HepG2 (cell line): ENCODE measurements around the gene ATRAID. TPM values are rescaled to one million over a fixed set of nuclear protein-coding genes. Genes with fewer than 3 reads are reported as not detected.

ENCODE experiments used
- ARNT ChIP-seq: fragments of 450-650 bp; IDR thresholded peaks from 2 replicates; pipeline ENCODE4 v1.6.1; 2017
- CBFB ChIP-seq: sonication (generic); formaldehyde crosslinking; IDR thresholded peaks from 2 replicates; pipeline ENCODE4 v1.4.0; 2020; ENCODE audit warnings: missing genetic modification reagents
- DBP ChIP-seq: sonication (generic); formaldehyde crosslinking; IDR thresholded peaks from 2 replicates; pipeline ENCODE4 v1.4.0; 2020; ENCODE audit warnings: missing genetic modification reagents; ENCODE audit errors: not compliant biosample characterization
- DPF2 ChIP-seq: sonication (generic); formaldehyde crosslinking; IDR thresholded peaks from 2 replicates; pipeline ENCODE4 v1.4.0; 2020; ENCODE audit warnings: mild to moderate bottlenecking, low read depth, missing genetic modification reagents, borderline replicate concordance
- EHMT2 ChIP-seq: fragments of 200-600 bp; sonication (generic); IDR thresholded peaks from 2 replicates; pipeline ENCODE4 v1.7.0; 2017; ENCODE audit warnings: antibody characterized with exemption, low read depth, low read length, borderline replicate concordance
- ELF3 ChIP-seq: IDR thresholded peaks from 2 replicates; pipeline ENCODE4 v1.6.1; 2016; ENCODE audit warnings: missing genetic modification reagents, missing compliant biosample characterization
- FIP1L1 ChIP-seq: fragments of 200-400 bp; formaldehyde crosslinking; IDR thresholded peaks from 2 replicates; pipeline ENCODE4 v1.6.1; 2018; ENCODE audit warnings: low read depth, mild to moderate bottlenecking, low read length, moderate library complexity, borderline replicate concordance; ENCODE audit not compliant: insufficient read depth
- LBX2 ChIP-seq: sonication (generic); formaldehyde crosslinking; IDR thresholded peaks from 2 replicates; pipeline ENCODE4 v1.5.0; 2020; ENCODE audit warnings: missing genetic modification reagents, mild to moderate bottlenecking, borderline replicate concordance
- MIXL1 ChIP-seq: IDR thresholded peaks from 2 replicates; pipeline ENCODE4 v1.6.1; 2016
- MXD1 ChIP-seq: sonication (generic); formaldehyde crosslinking; IDR thresholded peaks from 2 replicates; pipeline ENCODE4 v1.4.0; 2020; ENCODE audit warnings: mild to moderate bottlenecking, missing genetic modification reagents
- NR0B2 ChIP-seq: sonication (generic); formaldehyde crosslinking; IDR thresholded peaks from 2 replicates; pipeline ENCODE4 v1.4.0; 2020; ENCODE audit warnings: mild to moderate bottlenecking, missing genetic modification reagents
- SNAI1 ChIP-seq: sonication (generic); formaldehyde crosslinking; IDR thresholded peaks from 2 replicates; pipeline ENCODE4 v1.5.0; 2020; ENCODE audit warnings: mild to moderate bottlenecking, missing genetic modification reagents, borderline replicate concordance
- SP1 ChIP-seq, 2 experiments: fragments of 450-650 bp in 1 of 2; sonication (generic) in 1 of 2; formaldehyde crosslinking in 1 of 2; IDR thresholded peaks; 2 replicates each; pipeline versions ENCODE4 v1.4.0 to v1.6.1; 2016 to 2020; ENCODE audit warnings: missing genetic modification reagents in 1 of 2
- ZBTB1 ChIP-seq: sonication (generic); formaldehyde crosslinking; IDR thresholded peaks from 2 replicates; pipeline ENCODE4 v1.4.0; 2020; ENCODE audit warnings: missing genetic modification reagents, borderline replicate concordance
- ZGPAT ChIP-seq: IDR thresholded peaks from 2 replicates; pipeline ENCODE4 v1.6.1; 2016; ENCODE audit warnings: mild to moderate bottlenecking
- ZNF234 ChIP-seq: sonication (generic); formaldehyde crosslinking; conservative IDR thresholded peaks from 2 replicates; pipeline ENCODE4 v1.5.1; 2020; ENCODE audit warnings: mild to moderate bottlenecking, missing genetic modification reagents
- ZNF235 ChIP-seq: sonication (generic); formaldehyde crosslinking; IDR thresholded peaks from 2 replicates; pipeline ENCODE4 v1.8.1; 2023; ENCODE audit warnings: mild to moderate bottlenecking, missing genetic modification reagents, borderline replicate concordance
- ZNF280B ChIP-seq: sonication (generic); formaldehyde crosslinking; IDR thresholded peaks from 2 replicates; pipeline ENCODE4 v1.5.0; 2020; ENCODE audit warnings: missing genetic modification reagents, mild to moderate bottlenecking, borderline replicate concordance
- ZNF3 ChIP-seq: IDR thresholded peaks from 2 replicates; pipeline ENCODE4 v1.7.0; 2017; ENCODE audit warnings: inconsistent platforms
- ZNF317 ChIP-seq: sonication (generic); formaldehyde crosslinking; IDR thresholded peaks from 2 replicates; pipeline ENCODE4 v1.5.0; 2020; ENCODE audit warnings: mild to moderate bottlenecking, missing genetic modification reagents
- ZNF550 ChIP-seq: sonication (generic); formaldehyde crosslinking; IDR thresholded peaks from 2 replicates; pipeline ENCODE4 v1.4.0; 2020; ENCODE audit warnings: mild to moderate bottlenecking, missing genetic modification reagents, borderline replicate concordance
- ZNF552 ChIP-seq: sonication (generic); formaldehyde crosslinking; IDR thresholded peaks from 2 replicates; pipeline ENCODE4 v1.9.0; 2022; ENCODE audit warnings: missing genetic modification reagents, mild to moderate bottlenecking, borderline replicate concordance
- ZNF629 ChIP-seq: sonication (generic); formaldehyde crosslinking; conservative IDR thresholded peaks from 2 replicates; pipeline ENCODE4 v1.5.0; 2020; ENCODE audit warnings: missing genetic modification reagents
- ZNF724P ChIP-seq: sonication (generic); formaldehyde crosslinking; IDR thresholded peaks from 2 replicates; pipeline ENCODE4 v1.8.0; 2022; ENCODE audit warnings: missing genetic modification reagents, borderline replicate concordance
- ZNF782 ChIP-seq: sonication (generic); formaldehyde crosslinking; IDR thresholded peaks from 2 replicates; pipeline ENCODE4 v1.4.0; 2020; ENCODE audit warnings: missing genetic modification reagents, mild to moderate bottlenecking, borderline replicate concordance
- ZSCAN20 ChIP-seq: sonication (generic); formaldehyde crosslinking; IDR thresholded peaks from 2 replicates; pipeline ENCODE4 v1.4.0; 2020; ENCODE audit warnings: missing genetic modification reagents, mild to moderate bottlenecking, borderline replicate concordance
- polyA plus RNA-seq, 8 experiments: library from polyadenylated mRNA; depleted of rRNA in 3 of 8; stranded (reverse) in 7 of 8; unstranded in 1 of 8; fragments of >200 nt; fragmentation: Illumina TruSeq in 4 of 8; extraction: Trizol in 4 of 8; gene quantifications; 2 replicates each; pipeline versions ENCODE4 v1.2.1 to v1.2.3, GENCODE V29; 2011 to 2016; ENCODE audit warnings: low read depth in 4 of 8, missing spikeins in 1 of 8, mixed read lengths in 1 of 8; ENCODE audit not compliant: insufficient read depth in 1 of 8
- total RNA-seq, 5 experiments: library from RNA; depleted of rRNA; stranded (reverse); fragments of >200 nt; fragmentation: Illumina TruSeq; extraction: Trizol; gene quantifications; 2 replicates each; pipeline ENCODE4 v1.2.3, GENCODE V29; 2016; ENCODE audit warnings: low read depth in 1 of 5

ATRAID gene
- total and polyA plus RNA-seq, 2 of the 13 experiments (the other 11 are each of a cell fraction or from before 2014, with no cell fraction given): 207 to 382 TPM

GRCh38 chr2:27171351-27171848 is 40.4 kb upstream of the ATRAID start (continued):
- TF ChIP-seq DBP: no peak
- no peak for TF ChIP-seq SP1 (IDR thresholded peaks at IDR 0.05)
- TF ChIP-seq SP1 (CRISPR knock-in tag; IDR thresholded peaks at IDR 0.05): no peak
- TF ChIP-seq ZNF550: no peak
- TF ChIP-seq MIXL1 (CRISPR knock-in tag): peak; percentile 100
- peak; percentile 79; the same call in 1 of the 2 replicates for TF ChIP-seq ZNF317 (CRISPR knock-in tag)
- TF ChIP-seq ZGPAT: peak; percentile 97
- peak; percentile 74 for TF ChIP-seq DPF2 (CRISPR knock-in tag)
- TF ChIP-seq ZNF552 (CRISPR knock-in tag): peak; percentile 65; the same call in 1 of the 2 replicates
- TF ChIP-seq NR0B2 (CRISPR knock-in tag): no peak
- TF ChIP-seq LBX2 (CRISPR knock-in tag): no peak
- TF ChIP-seq MXD1: no peak
- no peak for TF ChIP-seq FIP1L1
- TF ChIP-seq ZNF280B (CRISPR knock-in tag): no peak
- peak; percentile 90 for TF ChIP-seq ELF3 (CRISPR knock-in tag)
- TF ChIP-seq ZNF234 (CRISPR knock-in tag): no peak
- TF ChIP-seq ARNT: no peak
- peak; percentile 62; the same call in 1 of the 2 replicates for TF ChIP-seq EHMT2
- TF ChIP-seq ZBTB1: peak; percentile 97
- 0 out of 2 replicates have a peak, but pooled peaks have one; percentile 82 for TF ChIP-seq ZSCAN20
- no peak for TF ChIP-seq ZNF724P (CRISPR knock-in tag)
- TF ChIP-seq ZNF235 (CRISPR knock-in tag): no peak
- peak; percentile 76; the same call in 1 of the 2 replicates for TF ChIP-seq ZNF3
- TF ChIP-seq SNAI1 (CRISPR knock-in tag): no peak
- TF ChIP-seq ZNF782: no peak
- peak; percentile 56; the same call in 1 of the 2 replicates for TF ChIP-seq CBFB (CRISPR knock-in tag)
- TF ChIP-seq ZNF629 (CRISPR knock-in tag): peak; percentile 35; the same call in 1 of the 2 replicates
